GM23248 (cell line): ENCODE measurements around the gene SMCO2. TPM values are rescaled to one million over a fixed set of nuclear protein-coding genes. Genes with fewer than 3 reads are reported as not detected.

Experiments used
- DNase-seq: peaks from one replicate; pipeline ENCODE4 v3.0.0-alpha.2; 2015
- H2AFZ ChIP-seq: fragments of 200-600 bp; sonication (generic); 2 replicates; pipeline ENCODE4 v1.6.1; 2016; ENCODE audit warnings: antibody characterized with exemption
- H3F3A ChIP-seq: fragments of 200-600 bp; sonication (generic); 2 replicates; pipeline ENCODE4 v1.6.1; 2016; ENCODE audit warnings: mild to moderate bottlenecking, antibody characterized with exemption, mixed run types; ENCODE audit not compliant: insufficient read depth
- H3K27ac ChIP-seq: fragments of 200-600 bp; sonication (generic); 2 replicates; pipeline ENCODE4 v1.5.1; 2016; ENCODE audit warnings: mild to moderate bottlenecking
- H3K27me3 ChIP-seq: fragments of 200-600 bp; sonication (generic); replicated peaks from 2 replicates; pipeline ENCODE4 v1.6.1; 2016; ENCODE audit warnings: mild to moderate bottlenecking; ENCODE audit not compliant: insufficient read depth
- H3K36me3 ChIP-seq: fragments of 200-600 bp; sonication (generic); 2 replicates; pipeline ENCODE4 v1.6.1; 2016; ENCODE audit warnings: low read depth, mild to moderate bottlenecking
- H3K4me1 ChIP-seq: fragments of 200-600 bp; sonication (generic); 2 replicates; pipeline ENCODE4 v1.6.1; 2016; ENCODE audit warnings: mild to moderate bottlenecking; ENCODE audit not compliant: insufficient read depth
- H3K4me2 ChIP-seq: fragments of 200-600 bp; sonication (generic); one replicate; pipeline ENCODE4 v1.6.1; 2016; ENCODE audit warnings: mild to moderate bottlenecking; ENCODE audit not compliant: unreplicated experiment
- H3K4me3 ChIP-seq: fragments of 200-600 bp; sonication (generic); 2 replicates; pipeline ENCODE4 v1.5.1; 2016; ENCODE audit warnings: mild to moderate bottlenecking
- H3K79me2 ChIP-seq: fragments of 200-600 bp; sonication (generic); 2 replicates; pipeline ENCODE4 v1.6.1; 2016; ENCODE audit warnings: mild to moderate bottlenecking; ENCODE audit not compliant: insufficient read depth
- H3K9ac ChIP-seq: fragments of 200-600 bp; sonication (generic); 2 replicates; pipeline ENCODE4 v1.6.1; 2016; ENCODE audit warnings: mild to moderate bottlenecking
- H3K9me2 ChIP-seq: fragments of 200-600 bp; sonication (generic); 2 replicates; pipeline ENCODE4 v1.6.1; 2016; ENCODE audit warnings: mixed run types, mild to moderate bottlenecking, moderate library complexity; ENCODE audit not compliant: insufficient read depth
- H3K9me3 ChIP-seq: fragments of 200-600 bp; sonication (generic); one replicate; pipeline ENCODE4 v1.6.1; 2017; ENCODE audit warnings: low read depth
- H4K20me1 ChIP-seq: fragments of 200-600 bp; sonication (generic); 2 replicates; pipeline ENCODE4 v1.6.0; 2016; ENCODE audit not compliant: insufficient read depth
- EZH2 ChIP-seq: fragments of 200-600 bp; sonication (generic); IDR thresholded peaks from 2 replicates; pipeline ENCODE4 v1.6.1; 2018; ENCODE audit warnings: antibody characterized with exemption, mild to moderate bottlenecking; ENCODE audit not compliant: insufficient read depth, poor library complexity, severe bottlenecking
- EZH2phosphoT487 ChIP-seq: fragments of 200-600 bp; sonication (generic); IDR thresholded peaks from 2 replicates; pipeline ENCODE4 v1.6.1; 2018; ENCODE audit warnings: antibody characterized with exemption, moderate library complexity, mild to moderate bottlenecking, low read depth; ENCODE audit not compliant: insufficient read depth
- WGBS, 2 experiments: methylation state at CpG; one replicate each; pipeline ENCODE4 v1.1.6; 2015 to 2017; ENCODE audit warnings: low lambda C conversion rate in 2 of 2, low coverage in 1 of 2; ENCODE audit errors: missing lambda C conversion rate in 2 of 2; 5-methylcytosine and 5-hydroxymethylcytosine counted together
- in situ Hi-C: fragments of 300-500 bp; cut with MboI; formaldehyde crosslinking; loops from 2 replicates; pipeline ENCODE4 v1.15.0; 2020
- polyA plus RNA-seq: library from polyadenylated mRNA; unstranded; fragments of >200 nt; fragmentation: Nextera tagmentation; extraction: Ambion mirVana; gene quantifications from 2 replicates; pipeline ENCODE4 v1.2.1, GENCODE V29; 2016
- total RNA-seq: library from RNA; depleted of rRNA; stranded (reverse); fragments of >200 nt; shearing (Covaris generic); gene quantifications from 2 replicates; pipeline ENCODE4 v1.2.3, GENCODE V29; 2014

The SMCO2 gene
- total and polyA plus RNA-seq, 2 experiments from 2014 or later = not detected

DNA sequence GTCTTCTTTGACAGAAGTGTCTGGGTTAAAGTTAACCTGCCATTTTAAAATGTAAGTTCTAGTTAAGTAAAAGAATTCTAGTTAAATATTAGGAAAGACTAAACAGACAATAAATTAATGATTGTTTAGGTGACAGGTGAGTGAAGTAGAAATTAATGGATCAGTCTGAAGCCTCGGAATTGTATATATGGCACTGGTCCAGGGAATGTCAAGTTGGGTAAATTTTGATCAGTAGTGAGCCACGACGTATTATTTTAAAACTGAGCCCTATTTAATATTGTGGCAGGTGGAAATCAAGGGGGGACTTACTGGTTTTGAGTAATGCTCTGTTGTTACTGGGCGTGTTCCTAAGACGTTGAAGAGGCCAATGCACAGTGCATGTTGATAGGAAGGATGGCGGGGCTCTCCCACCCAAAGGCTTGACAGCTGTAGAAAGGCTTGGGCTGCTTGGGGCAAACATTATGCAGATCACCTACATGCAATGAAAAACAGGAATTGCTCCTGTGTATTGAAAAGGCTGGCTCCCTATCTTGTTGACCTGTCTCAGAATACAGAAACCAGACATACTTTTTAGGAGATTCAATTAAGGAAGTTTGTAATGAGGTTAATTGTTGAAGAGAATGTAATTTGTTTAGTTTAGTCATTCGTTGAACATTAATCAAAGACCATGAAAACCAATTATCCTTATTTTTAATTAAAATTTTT lies 71.6 kb downstream of the SMCO2 start:
- 84 to 86% methylated on average over 7 of the region's 7 CpGs for WGBS, 2 experiments

GRCh38 chr12:27521066-27521465 lies 74.5 kb downstream of the SMCO2 start:
- Histone ChIP-seq H3F3A (peaks cover 33% of the 10 kb centered on the region), H2AFZ (peak overlapping the region; percentile 76), H3K27ac (peak overlapping the region; percentile 36), H3K9me2 (no peaks in the 10 kb centered on the region; the same call in 1 of the 2 replicates), H3K79me2 (peaks cover 20% of the 10 kb centered on the region), H3K4me2 (peak overlapping the region; percentile 50), H4K20me1 (no peaks in the 10 kb centered on the region), H3K4me3 (no peak overlapping the region), H3K36me3 (no peaks in the 10 kb centered on the region), H3K9me3 (no peaks in the 10 kb centered on the region), H3K27me3 (no peaks in the 10 kb centered on the region), H3K9ac (no peak overlapping the region), H3K4me1 (peaks cover 21% of the 10 kb centered on the region)
- DNase-seq = peak; percentile 67
- TF ChIP-seq EZH2 (no peak), EZH2phosphoT487 (no peak)
- in situ Hi-C loops = no loop called here
- WGBS, 2 experiments = 1 to 3% methylated on average over 4 of the region's 4 CpGs

More for the DNA sequence above, 71.6 kb downstream of the SMCO2 start:
- H3K27ac ChIP-seq = no peak overlapping the region
- no peaks in the 10 kb centered on the region; the same call in 1 of the 2 replicates for H3K9me2 ChIP-seq
- no peak overlapping the region for H3K4me3 ChIP-seq
- no peaks in the 10 kb centered on the region for H3K36me3 ChIP-seq
- in situ Hi-C loops = no loop called here
- no peak for TF ChIP-seq EZH2phosphoT487
- TF ChIP-seq EZH2 = no peak
- no peak for DNase-seq
- H3K4me1 ChIP-seq = peaks cover 18% of the 10 kb centered on the region
- no peaks in the 10 kb centered on the region for H3K9me3 ChIP-seq
- H3F3A ChIP-seq = peaks cover 17% of the 10 kb centered on the region
- no peak overlapping the region for H3K9ac ChIP-seq
- no peaks in the 10 kb centered on the region for H3K27me3 ChIP-seq
- no peak overlapping the region for H2AFZ ChIP-seq
- H3K79me2 ChIP-seq = no peaks in the 10 kb centered on the region
- no peak overlapping the region for H3K4me2 ChIP-seq
- no peaks in the 10 kb centered on the region for H4K20me1 ChIP-seq

GRCh38 chr12:27521981-27522380 lies 75.4 kb downstream of the SMCO2 start:
- no peaks in the 10 kb centered on the region; the same call in 1 of the 2 replicates for H3K36me3 ChIP-seq
- H3K79me2 ChIP-seq = peaks cover 29% of the 10 kb centered on the region
- in situ Hi-C loops = no loop called here
- no peaks in the 10 kb centered on the region for H3K27me3 ChIP-seq
- H3F3A ChIP-seq = peaks cover 37% of the 10 kb centered on the region
- H3K4me3 ChIP-seq = no peak overlapping the region
- H3K27ac ChIP-seq = no peak overlapping the region
- peaks cover 31% of the 10 kb centered on the region for H3K4me1 ChIP-seq
- no peaks in the 10 kb centered on the region; the same call in 1 of the 2 replicates for H3K9me2 ChIP-seq
- no peak for DNase-seq
- H3K4me2 ChIP-seq = no peak overlapping the region
- no peak for TF ChIP-seq EZH2phosphoT487
- no peak for TF ChIP-seq EZH2
- H2AFZ ChIP-seq = peak overlapping the region; percentile 76; the same call in 1 of the 2 replicates
- H3K9ac ChIP-seq = no peak overlapping the region
- H3K9me3 ChIP-seq = no peaks in the 10 kb centered on the region
- WGBS, 2 experiments = 95 to 97% methylated on average over 4 of the region's 4 CpGs
- no peaks in the 10 kb centered on the region for H4K20me1 ChIP-seq

GRCh38 chr12:27523305-27523641 lies 76.7 kb downstream of the SMCO2 start:
- Histone ChIP-seq H3K27ac (peak overlapping the region; percentile 85), H3K9me2 (no peaks in the 10 kb centered on the region; the same call in 1 of the 2 replicates), H3F3A (peaks cover 37% of the 10 kb centered on the region), H2AFZ (peak overlapping the region; percentile 78), H3K79me2 (peaks cover 42% of the 10 kb centered on the region), H3K9ac (peak overlapping the region; percentile 92), H3K4me3 (peak overlapping the region; percentile 95), H4K20me1 (no peaks in the 10 kb centered on the region), H3K4me1 (peaks cover 34% of the 10 kb centered on the region), H3K27me3 (no peaks in the 10 kb centered on the region), H3K36me3 (no peaks in the 10 kb centered on the region; the same call in 1 of the 2 replicates), H3K4me2 (peak overlapping the region; percentile 86), H3K9me3 (no peaks in the 10 kb centered on the region)
- WGBS, 2 experiments = 2 to 3% methylated on average over 6 of the region's 6 CpGs
- TF ChIP-seq EZH2phosphoT487 (no peak), EZH2 (no peak)
- in situ Hi-C loops = no loop called here
- DNase-seq = no peak
